GM19023 (cell line): ENCODE results near the gene DGKA.
"Not testable (repeated sequence)": the region's sequence is repeated elsewhere in the genome, so short reads cannot be mapped to it uniquely, and the experiment has no call there.

Experiments used
- ATAC-seq: cut with Tn5 transposase; IDR thresholded peaks from one replicate; pipeline ENCODE4 v1.9.1; 2021; ENCODE audit warnings: mild to moderate bottlenecking, moderate library complexity; ENCODE audit not compliant: unreplicated experiment

Gene DGKA

GRCh38 chr12:55966408-55967281 is 35.7 kb downstream of the DGKA start, which contains the start of gene CDK2:
Gene CDK2 (plus strand): TSS chr12:55966830. CDS start chr12:55967009, 179 bp downstream.
- ATAC-seq, result peak; percentile 97

- no peak for ATAC-seq
Observed at GRCh38 chr12:55969356-55969755, 38.4 kb downstream of the DGKA start.

DNA sequence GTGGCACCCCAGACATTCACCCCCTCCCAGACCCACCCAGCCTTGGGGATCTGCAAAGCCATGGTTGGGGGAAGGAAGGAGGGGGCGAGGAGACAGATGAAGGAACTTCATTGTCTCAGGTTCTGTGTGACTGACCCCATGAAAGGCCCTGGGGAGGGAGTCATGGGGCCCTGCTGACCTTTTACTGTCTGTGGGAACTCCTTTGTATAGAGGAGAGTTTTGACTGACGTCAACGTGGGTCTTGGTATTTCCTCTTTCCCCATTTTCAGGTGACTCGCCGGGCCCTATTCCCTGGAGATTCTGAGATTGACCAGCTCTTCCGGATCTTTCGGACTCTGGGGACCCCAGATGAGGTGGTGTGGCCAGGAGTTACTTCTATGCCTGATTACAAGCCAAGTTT is 39.8 kb downstream of the DGKA start:
- no peak for ATAC-seq

DNA sequence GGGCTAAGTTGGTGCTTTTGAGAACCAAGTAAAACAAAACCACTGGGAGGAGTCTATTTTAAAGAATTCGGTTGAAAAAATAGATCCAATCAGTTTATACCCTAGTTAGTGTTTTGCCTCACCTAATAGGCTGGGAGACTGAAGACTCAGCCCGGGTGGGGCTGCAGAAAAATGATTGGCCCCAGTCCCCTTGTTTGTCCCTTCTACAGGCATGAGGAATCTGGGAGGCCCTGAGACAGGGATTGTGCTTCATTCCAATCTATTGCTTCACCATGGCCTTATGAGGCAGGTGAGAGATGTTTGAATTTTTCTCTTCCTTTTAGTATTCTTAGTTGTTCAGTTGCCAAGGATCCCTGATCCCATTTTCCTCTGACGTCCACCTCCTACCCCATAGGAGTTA is 41.1 kb downstream of the DGKA start:
- ATAC-seq, result no peak

DNA sequence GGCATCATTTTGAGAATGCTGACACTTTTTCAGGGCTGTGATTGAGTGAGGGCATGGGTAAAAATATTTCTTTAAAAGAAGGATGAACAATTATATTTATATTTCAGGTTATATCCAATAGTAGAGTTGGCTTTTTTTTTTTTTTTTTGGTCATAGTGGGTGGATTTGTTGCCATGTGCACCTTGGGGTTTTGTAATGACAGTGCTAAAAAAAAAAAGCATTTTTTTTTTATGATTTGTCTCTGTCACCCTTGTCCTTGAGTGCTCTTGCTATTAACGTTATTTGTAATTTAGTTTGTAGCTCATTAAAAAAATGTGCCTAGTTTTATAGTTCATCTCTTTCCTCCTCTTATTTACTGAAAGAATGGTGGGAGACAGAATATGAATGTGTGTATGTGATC is 41.5 kb downstream of the DGKA start:
- no peak for ATAC-seq

GRCh38 chr12:55972911-55973598 is 42.1 kb downstream of the DGKA start:
- no peak for ATAC-seq

DNA sequence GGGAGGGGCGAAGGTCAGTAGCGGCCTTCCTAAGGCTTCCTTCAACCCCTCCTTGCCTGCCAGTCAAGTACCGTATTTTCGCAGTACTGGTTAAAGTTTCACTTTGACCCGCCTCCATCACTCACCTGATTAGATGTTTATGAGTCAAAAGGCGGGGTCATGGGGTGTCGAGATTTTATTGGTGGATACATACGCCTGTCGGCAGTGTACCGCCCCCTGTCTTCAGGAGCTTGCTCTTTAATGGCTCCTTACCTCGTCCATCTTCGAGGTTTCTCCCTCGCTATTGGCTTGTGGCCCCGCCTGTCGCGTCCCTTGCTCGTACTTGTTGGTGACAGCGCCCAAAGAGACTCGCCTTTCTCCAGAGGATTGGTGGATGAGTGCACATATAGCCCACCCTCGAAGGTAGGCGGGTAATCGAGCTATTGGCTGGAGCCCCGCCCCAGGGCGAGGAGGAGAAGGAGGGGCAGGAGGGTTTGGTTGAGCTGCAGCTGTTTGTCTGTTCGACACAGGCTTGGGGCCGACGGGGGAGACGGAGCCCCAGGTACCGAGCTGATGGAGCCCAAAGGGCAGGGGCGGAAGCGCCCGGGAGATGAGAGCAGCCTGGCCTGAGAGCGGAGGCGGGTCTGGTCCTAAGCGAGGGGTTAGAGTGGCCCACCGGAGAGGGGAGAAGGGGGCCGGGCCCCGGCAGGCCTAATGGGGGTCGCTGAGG is 42.8 kb downstream of the DGKA start, which contains the start of gene RAB5B:
TSS of gene RAB5B (plus strand) at position 480 of the 709 bp plus-strand sequence. CDS start 12,883 bp downstream, outside the sequence.
- ATAC-seq, result peak; percentile 92

- peak; percentile 23 for ATAC-seq
Observed at GRCh38 chr12:55974308-55974730, 43.4 kb downstream of the DGKA start.

- ATAC-seq, result no peak
Observed at GRCh38 chr12:55978393-55978792, 47.4 kb downstream of the DGKA start.

GRCh38 chr12:55979069-55979468 is 48.1 kb downstream of the DGKA start:
- no peak for ATAC-seq

- not testable (repeated sequence) for ATAC-seq
Observed at GRCh38 chr12:55981882-55982281, 50.9 kb downstream of the DGKA start.

DNA sequence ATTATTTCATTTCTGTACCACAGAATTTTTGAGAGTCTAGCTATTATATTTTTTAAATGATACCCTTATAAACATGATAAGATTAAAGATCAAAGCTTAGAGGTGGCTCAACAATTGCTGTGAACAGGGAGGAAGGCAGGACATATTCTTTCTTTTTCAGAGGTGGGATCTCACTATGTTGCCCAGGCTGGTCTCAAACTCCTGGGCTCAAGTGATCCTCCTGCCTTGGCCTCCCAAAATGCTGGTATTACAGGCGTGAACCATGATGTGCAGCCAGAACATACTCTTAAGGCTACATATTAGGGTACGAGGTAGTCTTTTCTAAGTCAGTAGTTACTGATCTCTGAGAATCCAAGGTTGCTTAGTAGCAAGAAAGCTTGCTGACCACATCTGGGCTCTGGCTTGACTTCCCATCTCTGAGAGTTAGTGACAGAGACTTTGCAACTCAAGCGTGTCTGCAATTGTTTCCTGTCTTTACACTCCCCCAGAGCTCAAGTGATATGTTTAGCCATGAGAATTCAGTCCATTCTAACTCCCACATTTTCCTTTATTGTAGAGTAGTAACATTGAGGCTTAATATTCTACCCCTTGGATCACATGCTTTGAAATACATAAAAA is 51.5 kb downstream of the DGKA start:
- no peak for ATAC-seq

DNA sequence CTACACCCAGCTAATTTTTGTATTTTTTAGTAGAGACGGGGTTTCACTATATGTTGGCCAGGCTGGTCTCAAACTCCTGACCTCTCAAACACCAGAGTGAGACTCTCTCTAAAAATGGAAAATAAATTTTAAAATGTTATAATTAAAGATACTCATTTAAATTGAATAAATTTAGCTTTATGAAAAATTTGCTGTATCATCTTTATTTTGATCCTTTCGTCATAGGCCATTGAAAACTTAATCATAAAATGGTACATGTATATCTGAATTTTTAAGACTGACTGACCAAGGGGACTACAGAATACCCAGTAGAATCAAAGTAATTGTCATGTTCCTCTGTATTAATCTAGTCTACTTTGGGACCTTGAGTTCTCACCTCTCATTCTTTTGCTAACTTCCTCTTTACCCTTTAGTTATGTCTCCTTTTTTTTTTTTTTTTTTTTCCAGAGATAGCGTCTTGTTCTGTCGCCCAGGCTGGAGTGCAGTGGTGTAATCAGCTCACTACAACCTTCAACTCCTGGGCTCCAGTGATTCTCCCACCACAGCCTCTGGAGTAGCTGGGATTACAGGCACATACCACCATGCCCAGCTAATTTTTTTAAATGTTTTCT is 52.4 kb downstream of the DGKA start:
- no peak for ATAC-seq

DNA sequence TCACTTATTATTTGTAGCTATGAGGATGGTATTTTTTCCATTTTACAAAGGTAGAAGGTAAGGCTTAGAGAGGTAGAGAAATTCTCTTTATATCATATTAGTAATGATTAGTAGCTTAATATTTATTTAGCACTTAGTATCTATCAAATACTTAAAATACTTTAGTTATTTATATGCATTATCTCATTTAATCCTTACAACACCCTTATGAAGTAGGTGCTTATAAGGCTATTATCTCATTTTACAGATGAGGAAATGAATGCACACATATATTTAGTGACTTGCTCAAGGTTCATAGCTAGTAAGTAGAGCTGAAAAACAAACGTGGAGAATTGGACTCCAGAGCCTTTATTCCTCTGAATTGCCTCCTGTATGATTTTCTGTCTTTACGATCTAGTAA is 53.9 kb downstream of the DGKA start:
- no peak for ATAC-seq

- ATAC-seq, result no peak
Observed at GRCh38 chr12:55985341-55985740, 54.4 kb downstream of the DGKA start.

GRCh38 chr12:55985976-55986375 is 55.0 kb downstream of the DGKA start:
- not testable (repeated sequence) for ATAC-seq

GRCh38 chr12:55991110-55991509 is 60.1 kb downstream of the DGKA start:
- no peak for ATAC-seq

DNA sequence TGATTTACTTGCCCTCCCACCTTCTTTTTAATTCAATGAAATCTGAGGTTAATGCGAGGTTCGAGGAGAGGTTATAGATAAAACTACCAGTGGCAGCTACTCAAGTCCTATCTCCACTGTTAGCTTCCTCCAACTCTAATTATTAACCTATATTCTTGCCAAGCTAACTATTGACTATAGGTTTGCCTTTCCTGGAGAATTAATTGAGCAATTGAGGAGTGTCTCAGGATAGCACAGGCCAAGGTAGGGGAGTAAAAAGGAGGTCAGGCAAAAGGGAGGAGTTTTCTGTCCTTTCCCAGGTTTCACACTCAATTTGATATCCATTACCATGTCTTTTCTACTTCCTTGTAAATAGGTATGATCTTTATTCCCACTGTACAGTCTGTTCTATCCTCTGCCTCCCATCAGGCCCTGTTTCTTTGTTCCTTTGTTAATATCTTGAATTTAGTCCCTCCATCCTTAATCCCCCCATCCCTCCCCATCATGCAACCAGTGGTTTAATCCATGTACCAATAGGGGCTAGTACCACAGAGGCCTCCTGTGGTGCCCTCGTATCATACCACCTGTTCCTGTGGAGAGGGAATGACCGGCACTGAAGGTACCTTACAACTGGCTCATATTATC is 62.4 kb downstream of the DGKA start:
- ATAC-seq, result no peak

DNA sequence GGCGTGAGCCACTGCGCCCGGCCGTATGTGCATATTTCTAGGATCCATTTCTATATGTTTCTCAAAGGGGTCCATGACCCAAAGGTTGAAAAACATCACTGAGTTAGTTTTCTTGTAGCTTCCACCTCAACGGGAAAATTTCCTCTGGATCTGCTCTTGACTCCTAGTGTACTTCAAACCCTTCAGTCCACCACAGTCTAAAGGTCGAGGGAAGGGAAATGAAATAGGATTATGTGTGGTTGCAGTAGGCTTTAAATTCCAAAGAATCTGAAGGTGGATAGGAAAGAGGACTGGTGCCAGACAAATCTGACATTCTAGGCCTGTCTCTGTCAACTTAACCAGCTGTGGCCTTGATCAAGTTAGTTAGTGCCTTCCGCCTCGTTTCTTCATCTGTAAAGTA is 64.4 kb downstream of the DGKA start:
- ATAC-seq, result no peak

DNA sequence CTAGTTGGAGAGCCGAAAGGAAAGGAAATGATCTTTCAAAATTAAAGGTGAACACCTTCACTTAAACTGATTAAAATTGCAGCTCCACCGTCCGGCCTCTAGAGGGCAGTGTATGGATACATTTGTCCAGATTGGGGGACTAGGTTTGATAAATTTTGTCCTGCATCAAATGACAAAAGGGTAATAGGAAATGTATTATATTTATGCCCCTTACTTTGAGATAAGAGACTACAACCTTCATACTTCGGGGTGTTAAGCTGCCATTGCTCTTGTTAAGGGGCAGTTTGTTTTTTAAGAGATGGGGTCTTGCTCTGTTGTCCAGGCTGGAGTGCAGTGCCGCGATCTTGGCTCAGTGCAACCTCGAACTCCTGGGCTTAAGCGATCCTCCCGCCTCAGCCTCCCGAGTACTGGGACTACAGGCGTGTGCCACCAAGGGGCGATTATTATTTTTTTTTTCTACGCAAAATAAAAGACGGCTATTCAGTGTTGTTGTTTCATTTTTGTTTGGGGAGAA is 65.3 kb downstream of the DGKA start:
- no peak for ATAC-seq
